ENCODE results near the gene PAM16.

GRCh38 chr16:4366016-4366415 lies 14.9 kb upstream of the PAM16 start:
- no peak for TF ChIP-seq CTCF (IDR thresholded peaks at IDR 0.05)
- TF ChIP-seq EP300 (IDR thresholded peaks at IDR 0.05; ENCODE audit: low read depth), result no peak
- TF ChIP-seq POLR2A (IDR thresholded peaks at IDR 0.05), result no peak
- no peak for TF ChIP-seq POLR2AphosphoS5 (IDR thresholded peaks at IDR 0.05)
